Retinal pigment epithelial cell (primary cell): ENCODE results near the gene MAN1C1.

Source experiments
- DNase-seq: peaks from one replicate; pipeline ENCODE4 v3.0.0-alpha.2; 2010; ENCODE audit warnings: low read depth
- H3K4me3 ChIP-seq: 2 replicates; pipeline ENCODE4 v1.5.1; 2011; ENCODE audit warnings: mild to moderate bottlenecking, low read length, control low read depth, moderate library complexity
- CTCF ChIP-seq: conservative IDR thresholded peaks from 2 replicates; pipeline ENCODE4 v1.5.1; 2011; ENCODE audit warnings: low read depth, low read length, control low read depth, inconsistent platforms

Gene MAN1C1

GRCh38 chr1:25799352-25799934 is 182.9 kb downstream of the MAN1C1 start:
- DNase-seq, result no peak
- peak overlapping the region; percentile 47 for H3K4me3 ChIP-seq
- no peak for TF ChIP-seq CTCF

- DNase-seq, result no peak
- H3K4me3 ChIP-seq, result peak within 1 kb of the TSS; percentile 58
- TF ChIP-seq CTCF, result no peak
These were observed 183.5 kb downstream of the MAN1C1 start, which contains the start of gene SELENON for GRCh38 chr1:25799935-25800702. Gene SELENON, plus strand, starts transcription at chr1:25800193. Its CDS starts 38 bp downstream, at chr1:25800231.

- H3K4me3 ChIP-seq, result peak overlapping the region; percentile 58
- DNase-seq, result no peak
- TF ChIP-seq CTCF, result no peak
These were observed 184.2 kb downstream of the MAN1C1 start for GRCh38 chr1:25800703-25801377.

- no peak for TF ChIP-seq CTCF
- no peak overlapping the region for H3K4me3 ChIP-seq
- no peak for DNase-seq
These were observed 186.3 kb downstream of the MAN1C1 start for GRCh38 chr1:25802915-25803314.

GRCh38 chr1:25803368-25803767 is 186.8 kb downstream of the MAN1C1 start:
- TF ChIP-seq CTCF, result no peak

GRCh38 chr1:25804244-25804963 is 187.8 kb downstream of the MAN1C1 start:
- DNase-seq, result no peak
- H3K4me3 ChIP-seq, result no peak overlapping the region
- TF ChIP-seq CTCF, result no peak

More at GRCh38 chr1:25803368-25803767, 186.8 kb downstream of the MAN1C1 start:
- no peak overlapping the region for H3K4me3 ChIP-seq
- DNase-seq, result no peak
